HEK293 (cell line): ENCODE measurements around the gene OR5AC2.

Experiments
- CTCF ChIA-PET: fragments of 350-600 bp; formaldehyde crosslinking; extraction: SDS; loops from one replicate; lab custom pipeline; 2021; ENCODE audit warnings: antibody characterized with exemption; lab: Yijun Ruan, JAX
- POLR2A ChIA-PET: fragments of 300-600 bp; formaldehyde crosslinking; extraction: SDS; loops from one replicate; lab custom pipeline; 2020; ENCODE audit warnings: antibody characterized with exemption, inconsistent platforms; lab: Yijun Ruan, JAX
- H3K27ac ChIP-seq: fragments of 200-500 bp; sonication (Bioruptor generic); 2 replicates; pipeline ENCODE4 v1.5.1; 2014; ENCODE audit warnings: low read depth, low read length, control low read depth, inconsistent platforms; ENCODE audit errors: extremely low read depth
- H3K36me3 ChIP-seq, 2 experiments: fragments of 200-500 bp in 1 of 2; sonication (Bioruptor generic) in 1 of 2; 1 replicate in 1 of 2; 2 replicates in 1 of 2; pipeline ENCODE4 v1.5.1; 2014 to 2017; ENCODE audit warnings: inconsistent platforms in 2 of 2, low read length in 2 of 2; ENCODE audit not compliant: control insufficient read depth in 2 of 2, insufficient read depth in 1 of 2
- H3K4me1 ChIP-seq: fragments of 200-500 bp; sonication (Bioruptor generic); 2 replicates; pipeline ENCODE4 v1.5.1; 2014; ENCODE audit warnings: mild to moderate bottlenecking, low read length, inconsistent platforms; ENCODE audit not compliant: control insufficient read depth, insufficient read depth
- H3K4me3 ChIP-seq: 2 replicates; pipeline ENCODE4 v1.5.1; 2011; ENCODE audit warnings: low read depth, mild to moderate bottlenecking, control low read depth, low read length, moderate library complexity
- H3K9me3 ChIP-seq: fragments of 200-500 bp; sonication (Bioruptor generic); 2 replicates; pipeline ENCODE4 v1.5.1; 2014; ENCODE audit warnings: low read depth, low read length, inconsistent platforms; ENCODE audit not compliant: control insufficient read depth, insufficient read depth
- AEBP2 ChIP-seq: fragments of 450-650 bp; formaldehyde crosslinking; IDR thresholded peaks from 2 replicates; pipeline ENCODE4 v1.5.1; 2016; ENCODE audit warnings: missing biosample characterization, missing genetic modification characterization, borderline replicate concordance
- EGR2 ChIP-seq: fragments of 450-650 bp; formaldehyde crosslinking; IDR thresholded peaks from 2 replicates; pipeline ENCODE4 v1.5.1; 2016; ENCODE audit warnings: low read depth, missing biosample characterization, missing genetic modification characterization
- GLI2 ChIP-seq: fragments of 450-650 bp; formaldehyde crosslinking; IDR thresholded peaks from 2 replicates; pipeline ENCODE4; 2017; ENCODE audit warnings: missing biosample characterization, missing genetic modification characterization, low read depth, borderline replicate concordance
- GLI4 ChIP-seq: fragments of 450-650 bp; formaldehyde crosslinking; IDR thresholded peaks from 2 replicates; pipeline ENCODE4 v1.5.1; 2016; ENCODE audit warnings: missing biosample characterization, missing genetic modification characterization
- HOXC10 ChIP-seq: sonication (generic); formaldehyde crosslinking; IDR thresholded peaks from 2 replicates; pipeline ENCODE4 v1.8.1; 2023; ENCODE audit warnings: mild to moderate bottlenecking, missing genetic modification reagents
- MYNN ChIP-seq: fragments of 450-650 bp; formaldehyde crosslinking; IDR thresholded peaks from 2 replicates; pipeline ENCODE4 v1.5.1; 2016; ENCODE audit warnings: missing biosample characterization, missing genetic modification characterization, borderline replicate concordance
- PRDM4 ChIP-seq: fragments of 450-650 bp; formaldehyde crosslinking; IDR thresholded peaks from 2 replicates; pipeline ENCODE4 v1.5.1; 2017; ENCODE audit warnings: missing biosample characterization, missing genetic modification characterization
- RBAK ChIP-seq: fragments of 450-650 bp; formaldehyde crosslinking; IDR thresholded peaks from 2 replicates; pipeline ENCODE4 v1.5.1; 2016; ENCODE audit warnings: missing biosample characterization, missing genetic modification characterization
- ZFHX2 ChIP-seq: fragments of 450-650 bp; formaldehyde crosslinking; conservative IDR thresholded peaks from 2 replicates; pipeline ENCODE4 v1.5.1; 2016; ENCODE audit warnings: missing biosample characterization, missing genetic modification characterization
- ZNF112 ChIP-seq: fragments of 450-650 bp; formaldehyde crosslinking; IDR thresholded peaks from 2 replicates; pipeline ENCODE4 v1.5.0; 2017; ENCODE audit warnings: missing biosample characterization, missing genetic modification characterization
- ZNF138 ChIP-seq: fragments of 450-650 bp; formaldehyde crosslinking; IDR thresholded peaks from 2 replicates; pipeline ENCODE4 v1.5.1; 2016; ENCODE audit warnings: missing biosample characterization, missing genetic modification characterization, borderline replicate concordance
- ZNF19 ChIP-seq: fragments of 450-650 bp; formaldehyde crosslinking; IDR thresholded peaks from 2 replicates; pipeline ENCODE4; 2016; ENCODE audit warnings: missing biosample characterization, missing genetic modification characterization, low read depth
- ZNF2 ChIP-seq: fragments of 450-650 bp; formaldehyde crosslinking; IDR thresholded peaks from 2 replicates; pipeline ENCODE4 v1.5.1; 2016; ENCODE audit warnings: missing biosample characterization, missing genetic modification characterization
- ZNF239 ChIP-seq: fragments of 450-650 bp; formaldehyde crosslinking; IDR thresholded peaks from 2 replicates; pipeline ENCODE4 v1.5.1; 2016; ENCODE audit warnings: missing biosample characterization, missing genetic modification characterization
- ZNF302 ChIP-seq: fragments of 450-650 bp; formaldehyde crosslinking; IDR thresholded peaks from 2 replicates; pipeline ENCODE4 v1.5.1; 2016; ENCODE audit warnings: missing biosample characterization, missing genetic modification characterization, low read depth
- ZNF324 ChIP-seq: fragments of 450-650 bp; formaldehyde crosslinking; IDR thresholded peaks from 2 replicates; pipeline ENCODE4 v1.5.1; 2016; ENCODE audit warnings: missing biosample characterization, missing genetic modification characterization
- ZNF362 ChIP-seq: fragments of 450-650 bp; formaldehyde crosslinking; IDR thresholded peaks from 2 replicates; pipeline ENCODE4 v1.5.1; 2016; ENCODE audit warnings: missing biosample characterization, missing genetic modification characterization
- ZNF37A ChIP-seq: fragments of 450-650 bp; IDR thresholded peaks from 2 replicates; pipeline ENCODE4 v1.5.1; 2018; ENCODE audit warnings: missing biosample characterization, missing genetic modification characterization
- ZNF394 ChIP-seq: fragments of 450-650 bp; formaldehyde crosslinking; IDR thresholded peaks from 2 replicates; pipeline ENCODE4 v1.5.1; 2016; ENCODE audit warnings: missing biosample characterization, missing genetic modification characterization, mild to moderate bottlenecking, moderate library complexity, borderline replicate concordance
- ZNF48 ChIP-seq: fragments of 450-650 bp; formaldehyde crosslinking; IDR thresholded peaks from 2 replicates; pipeline ENCODE4 v1.5.1; 2016; ENCODE audit warnings: missing biosample characterization, missing genetic modification characterization
- ZNF514 ChIP-seq: fragments of 450-650 bp; formaldehyde crosslinking; IDR thresholded peaks from 2 replicates; pipeline ENCODE4 v1.5.1; 2016; ENCODE audit warnings: missing biosample characterization, missing genetic modification characterization
- ZNF549 ChIP-seq: fragments of 450-650 bp; IDR thresholded peaks from 2 replicates; pipeline ENCODE4 v1.5.1; 2018; ENCODE audit warnings: missing biosample characterization, missing genetic modification characterization, mild to moderate bottlenecking, inconsistent platforms, moderate library complexity
- ZNF580 ChIP-seq: fragments of 450-650 bp; formaldehyde crosslinking; IDR thresholded peaks from 2 replicates; pipeline ENCODE4 v1.5.1; 2016; ENCODE audit warnings: missing biosample characterization, missing genetic modification characterization
- ZNF610 ChIP-seq: fragments of 450-650 bp; formaldehyde crosslinking; IDR thresholded peaks from 2 replicates; pipeline ENCODE4 v1.5.1; 2016; ENCODE audit warnings: missing biosample characterization, missing genetic modification characterization, borderline replicate concordance
- ZNF623 ChIP-seq: fragments of 450-650 bp; formaldehyde crosslinking; IDR thresholded peaks from 2 replicates; pipeline ENCODE4 v1.5.1; 2016; ENCODE audit warnings: missing biosample characterization, missing genetic modification characterization
- ZNF639 ChIP-seq: fragments of 450-650 bp; formaldehyde crosslinking; IDR thresholded peaks from 2 replicates; pipeline ENCODE4 v1.5.1; 2016; ENCODE audit warnings: missing biosample characterization, missing genetic modification characterization
- ZNF654 ChIP-seq: fragments of 450-650 bp; formaldehyde crosslinking; IDR thresholded peaks from 2 replicates; pipeline ENCODE4 v1.5.1; 2016; ENCODE audit warnings: low read depth, missing biosample characterization, missing genetic modification characterization
- ZNF747 ChIP-seq: fragments of 450-650 bp; formaldehyde crosslinking; IDR thresholded peaks from 2 replicates; pipeline ENCODE4 v1.5.1; 2016; ENCODE audit warnings: missing biosample characterization, missing genetic modification characterization
- ZSCAN4 ChIP-seq: fragments of 450-650 bp; formaldehyde crosslinking; IDR thresholded peaks from 2 replicates; pipeline ENCODE4 v1.5.1; 2017; ENCODE audit warnings: missing biosample characterization, missing genetic modification characterization

The OR5AC2 gene

GRCh38 chr3:98130421-98130820, 43.4 kb downstream of the OR5AC2 start, which contains the start of gene OR5H1:
Gene OR5H1, plus strand, starts transcription at chr3:98130721. Its CDS starts 1,977 bp downstream, at chr3:98132698.
- H3K4me1 ChIP-seq = no peaks in the 10 kb centered on the region
- no peak within 1 kb of the TSS for H3K4me3 ChIP-seq
- no peak within 1 kb of the TSS for H3K27ac ChIP-seq
- no peaks in the 10 kb centered on the region for H3K9me3 ChIP-seq
- H3K36me3 ChIP-seq = no peaks in the 10 kb centered on the region
- TF ChIP-seq ZNF654 (tag by site-specific recombination) = no peak
- TF ChIP-seq ZNF37A = no peak
- TF ChIP-seq PRDM4 (tag by site-specific recombination) = no peak
- no peak for TF ChIP-seq HOXC10 (CRISPR knock-in tag)
- no peak for TF ChIP-seq ZNF2 (tag by site-specific recombination)
- TF ChIP-seq ZNF302 = no peak
- TF ChIP-seq ZFHX2 (tag by site-specific recombination) = no peak
- no peak for TF ChIP-seq AEBP2 (tag by site-specific recombination)
- no peak for TF ChIP-seq RBAK (tag by site-specific recombination)
- no peak for TF ChIP-seq GLI4 (tag by site-specific recombination)
- TF ChIP-seq ZNF747 (tag by site-specific recombination) = no peak
- no peak for TF ChIP-seq ZNF112 (tag by site-specific recombination)
- no peak for TF ChIP-seq ZNF138 (tag by site-specific recombination)
- TF ChIP-seq MYNN (tag by site-specific recombination) = no peak
- TF ChIP-seq ZNF362 (tag by site-specific recombination) = no peak
- no peak for TF ChIP-seq ZNF623 (tag by site-specific recombination)
- ChIA-PET CTCF (no interaction called here), POLR2A (no interaction called here)

GRCh38 chr3:98136631-98137030, 49.7 kb downstream of the OR5AC2 start:
- CTCF ChIA-PET = interaction anchor here (0.6 kb wide), 1 partner anchor 72 kb away, joined by 3 read pairs; no protein-coding TSS in a partner anchor
- no peaks in the 10 kb centered on the region for H3K4me1 ChIP-seq
- no peaks in the 10 kb centered on the region for H3K36me3 ChIP-seq
- H3K4me3 ChIP-seq = no peak overlapping the region
- no peak overlapping the region for H3K27ac ChIP-seq
- no peaks in the 10 kb centered on the region for H3K9me3 ChIP-seq
- POLR2A ChIA-PET = no interaction called here
- TF ChIP-seq ZNF514 = no peak
- TF ChIP-seq EGR2 (tag by site-specific recombination) = no peak
- no peak for TF ChIP-seq ZNF19 (tag by site-specific recombination)
- no peak for TF ChIP-seq ZNF239 (tag by site-specific recombination)
- no peak for TF ChIP-seq ZNF324 (tag by site-specific recombination)
- TF ChIP-seq ZSCAN4 = no peak
- TF ChIP-seq ZNF549 = no peak
- no peak for TF ChIP-seq ZNF639
- no peak for TF ChIP-seq ZNF610 (tag by site-specific recombination)
- no peak for TF ChIP-seq ZNF394
- TF ChIP-seq ZNF654 (tag by site-specific recombination) = no peak
- TF ChIP-seq ZNF580 (tag by site-specific recombination) = no peak
- no peak for TF ChIP-seq GLI2 (tag by site-specific recombination)
- no peak for TF ChIP-seq ZNF623 (tag by site-specific recombination)
- TF ChIP-seq ZNF48 (tag by site-specific recombination) = no peak
